ENCODE results near the gene KSR1. TPM values are rescaled to one million over a fixed set of nuclear protein-coding genes. Genes with fewer than 3 reads are reported as not detected.

KSR1 gene
- total and polyA plus RNA-seq, 9 of the 15 experiments (the other 6 are each of a cell fraction or from before 2014, with no cell fraction given), result 1.4 to 51.7 (median 18.4) TPM

DNA sequence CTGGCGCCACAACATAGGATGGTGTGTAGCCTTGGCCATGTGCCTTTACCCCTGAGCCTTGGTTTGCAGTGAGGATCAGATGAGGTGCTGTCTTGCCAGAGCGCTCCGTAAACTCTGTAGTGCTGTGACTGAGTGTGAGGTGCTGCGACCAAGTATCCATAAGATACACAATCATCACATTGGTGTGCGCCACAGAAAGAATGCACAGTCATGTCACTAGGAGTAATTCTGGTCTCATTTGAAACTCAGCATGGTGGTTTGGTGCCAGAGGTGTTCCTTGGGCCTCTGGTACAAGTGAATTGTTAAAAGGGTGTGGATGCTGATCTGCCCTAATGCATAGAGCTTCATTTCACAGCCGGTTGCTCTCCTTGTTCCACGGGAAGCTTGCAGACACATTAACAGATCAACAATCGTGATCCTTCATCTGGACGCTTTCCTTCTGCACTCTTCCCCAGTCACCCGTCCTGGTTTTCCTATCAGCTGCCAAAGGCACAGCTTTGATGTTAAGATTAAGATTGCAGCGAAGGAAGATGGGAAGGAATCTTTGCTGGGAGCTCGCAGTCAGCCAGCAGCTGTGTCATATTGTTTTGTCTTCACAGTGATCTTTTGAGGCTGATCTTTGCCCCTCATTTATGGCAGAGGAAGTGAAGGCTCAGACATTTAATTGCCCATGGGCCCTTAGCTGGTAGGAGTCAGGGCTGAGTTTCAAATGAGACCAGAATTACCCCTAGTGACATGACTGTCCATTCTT lies 79.1 kb downstream of the KSR1 start (continued):
- TF ChIP-seq POLR2AphosphoS5 (IDR thresholded peaks at IDR 0.05; ENCODE audit: control insufficient read depth, insufficient read depth, low read depth, low read length) (no peak), ZNF316 (IDR thresholded peaks at IDR 0.05) (peak; percentile 79), NONO (IDR thresholded peaks at IDR 0.05; ENCODE audit: low read depth in 2 of 2, low read length in 1 of 2) (no peak), TEAD4 (IDR thresholded peaks at IDR 0.05; ENCODE audit: low read length) (peak; percentile 46; the same call in 1 of the 2 replicates), TEAD4 (CRISPR knock-in tag; IDR thresholded peaks at IDR 0.05; ENCODE audit: borderline replicate concordance) (no peak), JUN (IDR thresholded peaks at IDR 0.05; ENCODE audit: borderline replicate concordance, low read depth, low read length) (no peak), JUN (CRISPR knock-in tag; IDR thresholded peaks at IDR 0.05; ENCODE audit: borderline replicate concordance) (no peak), NFE2 (IDR thresholded peaks at IDR 0.05; ENCODE audit: low read depth) (peak; percentile 84), ZC3H4 (CRISPR knock-in tag; IDR thresholded peaks at IDR 0.05; ENCODE audit: borderline replicate concordance) (no peak), CBFA2T2 (conservative IDR thresholded peaks at IDR 0.05) (peak; percentile 53), ZNF644 (tag; IDR thresholded peaks at IDR 0.05; ENCODE audit: low read depth) (0 out of 2 replicates have a peak, but pooled peaks have one; percentile 40)
- TF ChIP-seq, protein P1, sequence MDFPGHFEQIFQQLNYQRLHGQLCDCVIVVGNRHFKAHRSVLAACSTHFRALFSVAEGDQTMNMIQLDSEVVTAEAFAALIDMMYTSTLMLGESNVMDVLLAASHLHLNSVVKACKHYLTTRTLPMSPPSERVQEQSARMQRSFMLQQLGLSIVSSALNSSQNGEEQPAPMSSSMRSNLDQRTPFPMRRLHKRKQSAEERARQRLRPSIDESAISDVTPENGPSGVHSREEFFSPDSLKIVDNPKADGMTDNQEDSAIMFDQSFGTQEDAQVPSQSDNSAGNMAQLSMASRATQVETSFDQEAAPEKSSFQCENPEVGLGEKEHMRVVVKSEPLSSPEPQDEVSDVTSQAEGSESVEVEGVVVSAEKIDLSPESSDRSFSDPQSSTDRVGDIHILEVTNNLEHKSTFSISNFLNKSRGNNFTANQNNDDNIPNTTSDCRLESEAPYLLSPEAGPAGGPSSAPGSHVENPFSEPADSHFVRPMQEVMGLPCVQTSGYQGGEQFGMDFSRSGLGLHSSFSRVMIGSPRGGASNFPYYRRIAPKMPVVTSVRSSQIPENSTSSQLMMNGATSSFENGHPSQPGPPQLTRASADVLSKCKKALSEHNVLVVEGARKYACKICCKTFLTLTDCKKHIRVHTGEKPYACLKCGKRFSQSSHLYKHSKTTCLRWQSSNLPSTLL (IDR thresholded peaks at IDR 0.05), result no peak
